ENCODE measurements around the gene BNC1.

- no peak for TF ChIP-seq CTCF (IDR thresholded peaks at IDR 0.05; ENCODE audit: poor library complexity)
- no peak for TF ChIP-seq EZH2 (IDR thresholded peaks at IDR 0.05; ENCODE audit: borderline replicate concordance)
Observed at GRCh38 chr15:83215306-83215705, 69.2 kb downstream of the BNC1 start.

Data from hepatocyte (in vitro differentiated cells).